Left colon (tissue), 2 donors: ENCODE data around the gene KCNC1. TPM values are rescaled to one million over a fixed set of nuclear protein-coding genes. Genes with fewer than 3 reads are reported as not detected.

Experiments used
- ATAC-seq: fragments of 200-7000 bp; cut with Tn5 transposase; one replicate; pipeline ENCODE4 v1.9.1; 2020; ENCODE audit warnings: mild to moderate bottlenecking, moderate library complexity
- DNase-seq, 2 donors: peaks; one replicate each; pipeline ENCODE4 v3.0.0-alpha.2; 2020
- intact Hi-C, 2 donors: fragments of 100-400 bp; cut with DNase I in 1 of 2; cut with micrococcal nuclease in 1 of 2; formaldehyde crosslinking; loops; one replicate each; pipeline versions ENCODE4 v1.11.2 to v1.14.0; 2022; cut with DNase I, micrococcal nuclease
- total RNA-seq, 2 donors: library from RNA; stranded (reverse); fragmentation: NEBNext Ultra II Directional; extraction: Animal tissue kit (Norgen Biotek cat#: 25700); gene quantifications; one replicate each; pipeline ENCODE4 v1.2.1, GENCODE V29; 2021
- donor health status: DM: no; HTN: no; CAD: no.
- donor health status: DM: yes; HTN: yes; CAD: no.

KCNC1 gene
- total RNA-seq, 2 donors from 2014 or later: 0.37 to 0.50 TPM

GRCh38 chr11:17778956-17779860 lies 44.6 kb downstream of the KCNC1 start:
- no peak for ATAC-seq
- DNase-seq: no peak
- intact Hi-C loops: no loop called here

GRCh38 chr11:17779861-17780594 lies 45.4 kb downstream of the KCNC1 start:
- DNase-seq (no peak), ATAC-seq (no peak)
- intact Hi-C loops: no loop called here

- DNase-seq (no peak), ATAC-seq (no peak)
- intact Hi-C loops: no loop called here
These were observed 46.1 kb downstream of the KCNC1 start for GRCh38 chr11:17780668-17781067.

- DNase-seq (no peak), ATAC-seq (no peak)
- intact Hi-C loops: no loop called here
These were observed 46.6 kb downstream of the KCNC1 start for GRCh38 chr11:17781221-17781620.

- ATAC-seq: no peak
- intact Hi-C loops: no loop called here
- DNase-seq: no peak
These were observed 47.0 kb downstream of the KCNC1 start for GRCh38 chr11:17781626-17782025.

- DNase-seq: no peak
- ATAC-seq: no peak
- intact Hi-C loops: no loop called here
These were observed 47.6 kb downstream of the KCNC1 start for GRCh38 chr11:17782145-17782544.

GRCh38 chr11:17782603-17783337 lies 48.2 kb downstream of the KCNC1 start:
- no peak for ATAC-seq
- intact Hi-C loops: no loop called here
- DNase-seq: no peak

GRCh38 chr11:17783878-17784277 lies 49.3 kb downstream of the KCNC1 start:
- ATAC-seq: no peak

GRCh38 chr11:17786824-17787525 lies 52.4 kb downstream of the KCNC1 start:
- no peak for ATAC-seq
- no peak for DNase-seq
- intact Hi-C loops: no loop called here

More at GRCh38 chr11:17783878-17784277, 49.3 kb downstream of the KCNC1 start:
- no peak for DNase-seq
- intact Hi-C loops: no loop called here

GRCh38 chr11:17788084-17788483 lies 53.5 kb downstream of the KCNC1 start:
- ATAC-seq (no peak), DNase-seq (no peak)
- intact Hi-C loops: no loop called here

- DNase-seq (no peak), ATAC-seq (no peak)
- intact Hi-C loops: no loop called here
These were observed 55.9 kb downstream of the KCNC1 start for GRCh38 chr11:17790453-17790852.

GRCh38 chr11:17791144-17791543 lies 56.6 kb downstream of the KCNC1 start:
- ATAC-seq (no peak), DNase-seq (no peak)
- intact Hi-C loops: no loop called here

- intact Hi-C loops: no loop called here
- DNase-seq: no peak
- no peak for ATAC-seq
These were observed 57.6 kb downstream of the KCNC1 start for GRCh38 chr11:17792161-17792560.

- no peak for ATAC-seq
- no peak for DNase-seq
- intact Hi-C loops: no loop called here
These were observed 59.1 kb downstream of the KCNC1 start for GRCh38 chr11:17793642-17794170.

GRCh38 chr11:17794981-17795380 lies 60.4 kb downstream of the KCNC1 start:
- DNase-seq (no peak), ATAC-seq (no peak)
- intact Hi-C loops: no loop called here

GRCh38 chr11:17796154-17796553 lies 61.6 kb downstream of the KCNC1 start:
- intact Hi-C loops: no loop called here
- DNase-seq: no peak
- no peak for ATAC-seq

GRCh38 chr11:17798253-17798652 lies 63.7 kb downstream of the KCNC1 start:
- DNase-seq: no peak
- ATAC-seq: no peak
- intact Hi-C loops: no loop called here

- DNase-seq (no peak), ATAC-seq (no peak)
- intact Hi-C loops: no loop called here
These were observed 64.1 kb downstream of the KCNC1 start for GRCh38 chr11:17798716-17799115.

- no peak for DNase-seq
- intact Hi-C loops: no loop called here
These were observed 64.6 kb downstream of the KCNC1 start for GRCh38 chr11:17799147-17799546.

More at GRCh38 chr11:17799147-17799546, 64.6 kb downstream of the KCNC1 start:
- ATAC-seq: no peak
